HG03280 (cell line): ENCODE results near the gene NOB1.
A peak's percentile ranks its signal among the peaks of the same experiment; 100 is the strongest.
"Not testable (repeated sequence)": the region's sequence is repeated elsewhere in the genome, so short reads cannot be mapped to it uniquely, and the experiment has no call there.

Experiments
- ATAC-seq: cut with Tn5 transposase; IDR thresholded peaks from one replicate; pipeline ENCODE4 v1.9.1; 2021; ENCODE audit warnings: mild to moderate bottlenecking, moderate library complexity; ENCODE audit not compliant: unreplicated experiment

The NOB1 gene

GRCh38 chr16:69754469-69755310 lies at the start of gene NOB1:
Gene NOB1 (minus strand): TSS chr16:69754926. CDS start chr16:69754910, 16 bp downstream.
- peak; percentile 96 for ATAC-seq

- ATAC-seq: no peak
These were observed 49.6 kb upstream of the NOB1 start for GRCh38 chr16:69804297-69804696.

- ATAC-seq: no peak
These were observed 44.9 kb upstream of the NOB1 start for GRCh38 chr16:69799611-69800031.

GRCh38 chr16:69798466-69798865 lies 43.7 kb upstream of the NOB1 start:
- no peak for ATAC-seq

DNA sequence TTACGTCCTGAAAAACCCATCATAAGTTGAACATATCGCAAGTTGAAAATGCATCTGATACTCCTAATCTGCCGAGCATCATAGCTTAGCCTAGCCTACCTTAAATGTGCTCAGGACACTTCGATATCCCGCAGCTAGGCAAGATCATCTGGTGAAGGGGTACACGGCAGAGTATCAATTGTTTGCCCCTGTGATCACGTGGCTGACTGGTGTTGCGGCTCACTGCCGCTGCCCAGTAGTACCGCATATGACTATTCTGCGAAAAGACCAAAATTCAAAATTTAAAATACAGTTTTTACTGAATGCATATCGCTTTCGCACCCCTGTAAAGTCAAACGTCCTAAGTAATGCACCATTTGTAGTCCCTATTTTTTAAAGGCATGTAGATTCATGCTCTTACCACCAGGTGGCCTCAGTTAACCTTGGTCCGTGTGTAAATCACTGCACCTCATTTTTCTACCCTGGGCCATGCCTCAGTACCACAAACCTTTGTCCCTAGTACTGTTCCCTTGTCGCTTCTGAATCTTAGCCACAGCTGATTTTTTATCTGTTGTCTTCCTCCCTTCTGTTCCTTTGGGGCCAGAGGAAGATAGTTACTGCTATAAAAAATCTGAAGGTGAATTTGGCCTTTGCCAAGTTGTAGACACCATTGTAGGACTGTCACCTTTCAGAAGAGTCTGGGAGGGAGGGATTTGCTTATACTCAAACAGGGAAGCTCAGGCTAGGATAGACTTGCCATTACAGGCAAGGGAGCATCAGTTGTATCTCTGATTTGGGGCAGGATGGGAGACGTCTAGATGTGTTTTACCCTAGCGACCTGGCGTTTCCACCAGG lies 41.8 kb upstream of the NOB1 start:
- no peak for ATAC-seq

- no peak for ATAC-seq
These were observed 39.8 kb upstream of the NOB1 start for GRCh38 chr16:69794486-69794885.

GRCh38 chr16:69793526-69793925 lies 38.8 kb upstream of the NOB1 start:
- no peak for ATAC-seq

GRCh38 chr16:69791391-69791847 lies 36.7 kb upstream of the NOB1 start:
- ATAC-seq: not testable (repeated sequence)

DNA sequence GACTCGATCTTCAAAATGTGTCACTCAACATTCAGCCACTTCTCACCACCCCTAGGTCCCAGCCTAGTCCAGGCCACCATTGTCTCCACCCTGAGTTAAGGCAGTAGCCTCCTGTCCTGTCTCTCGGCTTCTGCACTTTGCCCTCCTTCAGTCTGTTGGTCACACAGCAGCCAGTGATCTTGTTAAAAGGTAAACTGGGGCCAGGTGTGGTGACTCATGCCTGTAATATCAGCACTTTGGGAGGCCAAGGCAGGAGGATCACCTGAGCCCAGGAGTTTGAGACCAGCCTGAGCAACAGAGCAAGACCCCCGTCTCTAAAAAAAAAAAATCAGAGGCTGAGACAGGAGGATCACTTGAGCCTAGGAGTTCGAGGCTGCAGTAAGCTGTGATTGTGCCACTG lies 33.2 kb upstream of the NOB1 start:
- ATAC-seq: no peak

GRCh38 chr16:69784586-69784985 lies 29.9 kb upstream of the NOB1 start:
- no peak for ATAC-seq

DNA sequence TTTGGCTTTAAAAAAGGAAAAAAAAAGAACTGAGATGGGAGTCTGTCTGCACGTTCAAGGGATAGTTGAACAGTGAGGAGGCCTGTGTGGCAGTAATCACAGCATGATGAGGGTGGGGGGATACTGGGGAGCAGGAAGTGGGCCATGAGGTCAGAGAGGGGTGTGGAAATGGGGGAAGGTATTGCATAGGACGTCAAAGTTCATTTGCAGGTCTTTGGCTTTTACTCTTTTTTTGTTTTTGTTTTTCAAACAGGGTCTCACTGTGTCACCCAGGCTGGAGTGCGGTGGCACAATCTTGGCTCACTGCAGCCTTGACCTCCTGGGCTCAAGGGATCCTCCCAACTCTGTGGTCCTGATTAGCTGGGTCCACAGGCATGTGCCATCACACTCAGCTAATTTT lies 26.4 kb upstream of the NOB1 start:
- ATAC-seq: no peak

DNA sequence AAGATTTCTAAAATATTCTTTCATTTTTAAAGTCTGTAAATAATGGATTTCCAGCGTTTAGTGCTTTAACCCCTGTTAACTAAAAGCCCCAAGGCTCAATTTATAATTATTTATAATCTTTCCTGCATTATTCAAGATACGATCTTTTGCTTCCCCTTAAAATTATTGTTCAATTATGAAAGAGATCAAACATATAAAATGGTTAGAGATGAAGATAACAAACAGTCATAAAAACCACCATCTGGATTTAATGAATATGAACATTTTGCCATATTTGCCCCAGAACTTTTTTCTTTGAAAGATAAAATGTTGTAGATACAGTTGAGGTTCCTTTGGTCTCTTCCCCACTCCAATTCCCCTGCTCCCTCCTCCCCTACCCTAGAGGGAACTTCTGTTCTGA lies 25.0 kb upstream of the NOB1 start:
- ATAC-seq: no peak

DNA sequence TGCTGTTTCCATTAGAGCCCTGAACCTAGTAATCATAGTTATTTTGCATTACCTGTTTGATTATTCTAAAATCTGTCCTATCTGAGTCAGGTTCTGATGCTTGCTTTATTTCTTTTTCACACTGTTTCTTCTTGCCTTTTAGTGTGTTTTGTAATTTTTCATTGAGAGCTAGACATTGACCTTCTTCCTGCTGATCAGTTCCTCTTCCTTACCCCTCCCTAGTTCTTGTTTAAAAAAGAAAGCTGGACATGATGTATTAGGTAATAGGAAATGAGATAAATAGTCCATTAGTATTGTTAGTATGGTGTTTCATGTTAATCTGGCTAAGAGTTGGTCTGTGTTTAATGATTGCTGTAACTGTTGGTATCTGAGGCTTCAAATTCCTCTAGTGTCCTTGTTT lies 20.8 kb upstream of the NOB1 start:
- no peak for ATAC-seq

DNA sequence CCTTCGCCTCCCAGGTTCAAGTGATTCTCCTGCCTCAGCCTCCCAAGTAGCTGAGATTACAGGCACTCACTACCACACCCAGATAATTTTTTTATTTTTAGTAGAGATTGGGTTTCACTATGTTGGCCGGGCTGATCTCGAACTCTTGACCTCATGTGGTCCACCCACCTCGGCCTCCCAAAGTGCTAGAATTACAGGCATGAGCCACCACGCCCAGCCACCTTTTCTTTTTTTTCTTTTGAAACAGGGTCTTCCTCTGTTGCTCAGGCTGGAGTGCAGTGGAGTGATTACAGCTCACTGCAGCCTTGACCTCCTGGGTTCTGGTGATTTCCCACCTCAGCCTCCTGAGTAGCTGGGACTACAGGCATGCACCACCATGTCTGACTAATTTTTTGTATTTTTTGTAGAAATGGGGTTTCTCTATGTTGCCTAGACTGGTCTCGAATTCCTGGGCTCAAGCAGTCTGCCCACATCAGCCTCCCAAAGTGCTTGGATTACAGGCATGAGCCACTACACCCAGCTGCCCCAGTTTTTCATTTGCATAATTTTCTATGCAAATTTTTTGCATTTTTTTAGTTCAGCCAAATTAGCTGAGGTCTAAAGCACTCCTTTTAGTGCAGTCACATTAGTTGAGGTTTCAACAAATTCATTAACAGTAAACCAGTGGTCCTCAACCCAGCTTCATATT lies 18.7 kb upstream of the NOB1 start:
- ATAC-seq: no peak

- no peak for ATAC-seq
These were observed 16.9 kb upstream of the NOB1 start for GRCh38 chr16:69771651-69771967.

DNA sequence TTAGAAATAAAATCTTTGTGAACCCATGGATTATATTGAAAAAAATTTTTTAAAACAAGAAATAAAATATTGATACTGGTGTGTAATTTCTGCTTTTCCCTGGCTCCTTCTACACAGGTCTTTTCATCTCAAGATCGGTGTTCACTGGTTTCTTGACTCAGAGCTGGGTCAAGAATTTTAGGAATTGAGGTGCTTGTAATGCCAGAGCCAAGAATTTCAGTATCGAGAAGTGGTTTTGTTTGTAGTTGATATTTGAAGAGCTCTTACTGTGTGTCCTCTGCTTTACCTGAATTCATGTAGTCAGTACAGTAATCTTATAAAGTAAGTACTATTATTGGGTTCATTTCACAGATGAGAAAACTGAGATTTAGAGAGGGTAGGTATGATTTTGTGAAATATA lies 14.7 kb upstream of the NOB1 start:
- ATAC-seq: no peak

- ATAC-seq: no peak
These were observed 13.9 kb upstream of the NOB1 start for GRCh38 chr16:69768666-69769065.

DNA sequence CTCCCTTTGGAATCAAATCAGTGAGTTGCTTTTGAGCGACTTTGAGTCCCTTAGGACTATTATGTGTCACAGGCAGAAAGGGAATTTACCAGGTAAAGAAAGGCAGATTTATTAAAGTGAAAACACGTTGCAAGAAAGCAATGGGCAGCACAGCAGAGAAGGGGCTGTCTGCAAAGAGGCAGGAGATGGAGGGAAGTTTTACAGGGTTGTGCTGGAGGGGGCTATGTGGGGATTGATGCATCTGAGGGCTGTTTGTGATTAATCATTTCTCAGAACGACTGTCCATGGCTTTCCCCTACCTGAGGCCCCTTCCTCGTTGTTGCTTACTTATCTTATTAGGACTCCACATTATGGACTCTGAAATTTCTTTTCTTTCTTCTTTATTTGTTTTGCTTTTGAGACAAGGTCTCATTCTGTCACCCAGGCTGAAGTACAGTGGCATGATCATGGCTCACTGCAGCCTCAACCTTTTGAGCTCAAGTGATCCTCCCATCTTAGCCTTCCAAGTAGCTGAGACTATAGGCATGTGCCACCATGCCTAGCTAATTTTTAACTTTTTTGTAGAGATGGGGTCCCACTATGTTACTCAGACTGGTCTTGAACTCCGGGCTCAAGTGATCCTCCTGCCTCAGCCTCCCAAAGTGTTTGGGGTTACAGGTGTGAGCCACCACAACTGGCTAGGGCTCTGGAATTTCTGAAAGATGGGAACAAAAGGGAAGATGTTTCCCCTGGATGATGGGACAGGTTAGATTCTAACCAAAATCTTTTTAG lies 12.9 kb upstream of the NOB1 start:
- no peak for ATAC-seq

GRCh38 chr16:69763599-69763942 lies 8.8 kb upstream of the NOB1 start:
- no peak for ATAC-seq

- no peak for ATAC-seq
These were observed 8.3 kb upstream of the NOB1 start for GRCh38 chr16:69762814-69763598.
